Measurements from ENCODE around the gene PPFIBP2. TPM values are rescaled to one million over a fixed set of nuclear protein-coding genes. Genes with fewer than 3 reads are reported as not detected.

The PPFIBP2 gene
- total and polyA plus RNA-seq, 2 donors (not counting 1 experiment from before 2014, with no cell fraction given): 22.3 to 175 TPM

DNA sequence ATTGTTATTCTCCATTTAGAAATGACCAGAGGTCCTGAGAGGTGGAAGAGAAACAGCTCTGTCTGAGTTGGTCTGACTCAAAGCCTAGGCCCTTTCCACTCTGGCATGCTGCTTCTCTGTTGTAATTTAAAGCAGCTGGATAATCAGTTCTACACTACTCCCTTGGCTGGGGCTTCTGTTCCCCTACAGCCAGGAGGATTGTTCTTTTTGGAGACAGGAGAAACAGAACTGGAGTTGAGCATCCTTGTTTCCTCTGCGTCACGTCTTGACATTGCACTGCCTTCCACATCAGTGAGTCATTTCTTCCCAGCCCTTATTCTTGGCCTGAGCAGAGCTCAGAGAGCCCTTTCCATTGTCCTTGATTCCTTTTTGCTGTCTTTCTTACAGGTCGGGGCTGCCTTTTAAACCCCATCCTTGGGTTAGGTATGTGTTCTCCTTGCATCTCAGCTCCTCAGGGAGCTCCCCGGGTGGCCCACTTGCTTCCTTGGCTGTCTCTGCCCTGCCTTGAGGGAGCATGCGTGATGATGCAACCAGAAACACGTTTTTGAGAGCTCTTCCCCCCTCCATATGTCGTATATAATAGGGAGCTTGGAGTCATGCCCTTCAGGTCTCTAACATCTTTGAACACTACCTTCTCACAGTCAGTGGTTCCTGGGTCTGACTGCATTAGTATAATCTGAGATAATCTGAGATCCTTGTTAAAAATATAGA, 123.8 kb downstream of the PPFIBP2 start:
- Histone ChIP-seq H3K4me1 (ENCODE audit: control insufficient read depth in 2 of 2, insufficient read depth in 2 of 2, low read length in 2 of 2) (peaks cover 0 to 6% of the 10 kb centered on the region in 2 donors), H3K27me3 (replicated peaks in 1 of 4; ENCODE audit: control extremely low read depth in 1 of 4, control insufficient read depth in 3 of 4, insufficient read depth in 4 of 4, low read length in 3 of 4) (no peaks in the 10 kb centered on the region), H3K9me3 (ENCODE audit: control extremely low read depth in 1 of 3, control insufficient read depth in 2 of 3, insufficient read depth in 1 of 3, low read length in 2 of 3) (no peaks in the 10 kb centered on the region), H3K27ac (ENCODE audit: low read length in 2 of 2) (no peak overlapping the region), H3K4me3 (ENCODE audit: control extremely low read depth in 1 of 5, extremely low read depth in 1 of 5, insufficient read depth in 1 of 5, low read depth in 2 of 5, low read length in 4 of 5) (no peak overlapping the region), H3K79me2 (ENCODE audit: control insufficient read depth, insufficient read depth, low read length) (no peaks in the 10 kb centered on the region), H4K20me1 (ENCODE audit: control insufficient read depth, insufficient read depth, low read length, poor library complexity, severe bottlenecking) (no peaks in the 10 kb centered on the region), H3K9ac (ENCODE audit: low read length) (no peak overlapping the region), H2AFZ (ENCODE audit: insufficient read depth, low read depth, low read length, poor library complexity, severe bottlenecking) (no peak overlapping the region), H3K36me3 (replicated peaks in 1 of 2; ENCODE audit: control extremely low read depth in 1 of 2, control insufficient read depth in 1 of 2, extremely low read depth in 1 of 2, insufficient read depth in 2 of 2, low read length in 1 of 2) (peaks cover 2 to 73% of the 10 kb centered on the region in 2 experiments), H3K4me2 (replicated peaks; ENCODE audit: low read depth, low read length, poor library complexity, severe bottlenecking) (no peak overlapping the region)
- Mint-ChIP-seq H3K4me3 (no peak overlapping the region), H3K9me3 (ENCODE audit: insufficient read depth) (no peaks in the 10 kb centered on the region), H3K27me3 (no peaks in the 10 kb centered on the region), H3K27ac (no peak overlapping the region), H3K4me1 (peaks cover 6% of the 10 kb centered on the region)
- ChIA-PET POLR2A (no interaction called here), CTCF (interaction anchor here (1.4 to 1.7 kb wide), 2 partner anchors 28 to 30 kb away, joined by 3 to 5 read pairs; no protein-coding TSS in a partner anchor)
- intact Hi-C loops (cut with micrococcal nuclease): no loop called here
- WGBS (ENCODE audit: insufficient coverage): 100% methylated on average over 4 of the region's 7 CpGs
- DNase-seq (no peak), ATAC-seq (ENCODE audit: low read depth) (no peak)
- TF ChIP-seq EZH2 (IDR thresholded peaks at IDR 0.05; ENCODE audit: borderline replicate concordance, insufficient read depth, low read depth, low read length, poor library complexity, severe bottlenecking): no peak
- TF ChIP-seq, protein P1, sequence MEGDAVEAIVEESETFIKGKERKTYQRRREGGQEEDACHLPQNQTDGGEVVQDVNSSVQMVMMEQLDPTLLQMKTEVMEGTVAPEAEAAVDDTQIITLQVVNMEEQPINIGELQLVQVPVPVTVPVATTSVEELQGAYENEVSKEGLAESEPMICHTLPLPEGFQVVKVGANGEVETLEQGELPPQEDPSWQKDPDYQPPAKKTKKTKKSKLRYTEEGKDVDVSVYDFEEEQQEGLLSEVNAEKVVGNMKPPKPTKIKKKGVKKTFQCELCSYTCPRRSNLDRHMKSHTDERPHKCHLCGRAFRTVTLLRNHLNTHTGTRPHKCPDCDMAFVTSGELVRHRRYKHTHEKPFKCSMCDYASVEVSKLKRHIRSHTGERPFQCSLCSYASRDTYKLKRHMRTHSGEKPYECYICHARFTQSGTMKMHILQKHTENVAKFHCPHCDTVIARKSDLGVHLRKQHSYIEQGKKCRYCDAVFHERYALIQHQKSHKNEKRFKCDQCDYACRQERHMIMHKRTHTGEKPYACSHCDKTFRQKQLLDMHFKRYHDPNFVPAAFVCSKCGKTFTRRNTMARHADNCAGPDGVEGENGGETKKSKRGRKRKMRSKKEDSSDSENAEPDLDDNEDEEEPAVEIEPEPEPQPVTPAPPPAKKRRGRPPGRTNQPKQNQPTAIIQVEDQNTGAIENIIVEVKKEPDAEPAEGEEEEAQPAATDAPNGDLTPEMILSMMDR (IDR thresholded peaks at IDR 0.05): no peak

Data from B cell (primary cell).